Mesendoderm (in vitro differentiated cells): ENCODE results near the gene SOX18.

ENCODE experiments used
- DNase-seq: peaks from one replicate; pipeline ENCODE4 v3.0.0; 2013
- H2AK5ac ChIP-seq: 2 replicates; pipeline ENCODE4 v1.6.1; 2013; ENCODE audit warnings: low read length, inconsistent platforms
- H2BK120ac ChIP-seq: 2 replicates; pipeline ENCODE4 v1.6.1; 2013; ENCODE audit warnings: low read depth, mild to moderate bottlenecking, low read length, moderate library complexity, mixed read lengths
- H2BK15ac ChIP-seq: replicated peaks from 2 replicates; pipeline ENCODE4 v1.6.1; 2013; ENCODE audit warnings: low read depth, mild to moderate bottlenecking, moderate library complexity
- H2BK5ac ChIP-seq: 2 replicates; pipeline ENCODE4 v1.6.1; 2013; ENCODE audit warnings: low read length, inconsistent platforms
- H3K18ac ChIP-seq: 2 replicates; pipeline ENCODE4 v1.6.1; 2013; ENCODE audit warnings: mild to moderate bottlenecking, low read length, mixed read lengths
- H3K23ac ChIP-seq: one replicate; pipeline ENCODE4 v1.6.1; 2013; ENCODE audit warnings: low read length
- H3K27ac ChIP-seq: 2 replicates; pipeline ENCODE4 v1.5.1; 2013; ENCODE audit warnings: low read depth, mild to moderate bottlenecking, inconsistent platforms, low read length, moderate library complexity
- H3K27me3 ChIP-seq: 2 replicates; pipeline ENCODE4 v1.6.1; 2013; ENCODE audit warnings: low read length, control low read depth, mild to moderate bottlenecking, inconsistent platforms; ENCODE audit not compliant: insufficient read depth, poor library complexity
- H3K36me3 ChIP-seq: 2 replicates; pipeline ENCODE4 v1.6.1; 2013; ENCODE audit warnings: low read length, inconsistent platforms; ENCODE audit not compliant: control insufficient read depth, insufficient read depth
- H3K4ac ChIP-seq: one replicate; pipeline ENCODE4 v1.6.1; 2013; ENCODE audit warnings: low read depth, mild to moderate bottlenecking, low read length, moderate library complexity
- H3K4me1 ChIP-seq: 2 replicates; pipeline ENCODE4 v1.6.1; 2013; ENCODE audit warnings: low read depth, low read length, inconsistent platforms; ENCODE audit not compliant: control insufficient read depth
- H3K4me2 ChIP-seq: 2 replicates; pipeline ENCODE4 v1.6.1; 2013; ENCODE audit warnings: low read length
- H3K4me3 ChIP-seq: 2 replicates; pipeline ENCODE4 v1.5.1; 2013; ENCODE audit warnings: mild to moderate bottlenecking, low read length
- H3K56ac ChIP-seq: one replicate; pipeline ENCODE4 v1.6.1; 2013; ENCODE audit warnings: low read length
- H3K79me1 ChIP-seq: 2 replicates; pipeline ENCODE4 v1.6.1; 2013; ENCODE audit warnings: low read length, inconsistent platforms
- H3K79me2 ChIP-seq: 2 replicates; pipeline ENCODE4 v1.6.1; 2013; ENCODE audit warnings: mild to moderate bottlenecking, low read length; ENCODE audit not compliant: control insufficient read depth, insufficient read depth
- H3K9ac ChIP-seq: 2 replicates; pipeline ENCODE4 v1.6.1; 2013; ENCODE audit warnings: low read length, inconsistent platforms
- H4K5ac ChIP-seq: one replicate; pipeline ENCODE4 v1.6.1; 2013; ENCODE audit warnings: low read length
- H4K8ac ChIP-seq: one replicate; pipeline ENCODE4 v1.6.1; 2013; ENCODE audit warnings: low read depth, mild to moderate bottlenecking, control low read depth, low read length, moderate library complexity
- WGBS: extraction: QIAGEN DNeasy Blood & Tissue Kit; methylation state at CpG from one replicate; pipeline ENCODE4 v1.1.7; 2013; ENCODE audit warnings: low lambda C conversion rate, missing lambda C conversion rate; ENCODE audit not compliant: insufficient coverage; ENCODE audit errors: extremely low coverage; 5-methylcytosine and 5-hydroxymethylcytosine counted together

SOX18 gene

GRCh38 chr20:64053841-64054661, 4.6 kb upstream of the SOX18 start:
- no peaks in the 10 kb centered on the region for H3K79me1 ChIP-seq
- H3K18ac ChIP-seq = peak overlapping the region; percentile 47
- H2BK120ac ChIP-seq = no peak overlapping the region
- peak overlapping the region; percentile 98 for H2AK5ac ChIP-seq
- peak overlapping the region; percentile 65 for H3K27ac ChIP-seq
- no peak overlapping the region for H2BK15ac ChIP-seq
- H3K36me3 ChIP-seq = no peaks in the 10 kb centered on the region
- WGBS = no CpG with 5 or more reads among the region's 17 CpGs
- peak overlapping the region; percentile 66 for H3K23ac ChIP-seq
- peak overlapping the region; percentile 50 for H3K4ac ChIP-seq
- H3K4me3 ChIP-seq = no peak overlapping the region
- peak overlapping the region; percentile 64 for H3K9ac ChIP-seq
- H3K4me2 ChIP-seq = peak overlapping the region; percentile 22
- H3K27me3 ChIP-seq = peaks cover 2% of the 10 kb centered on the region
- peak; percentile 86 for DNase-seq
- peaks cover 11% of the 10 kb centered on the region for H3K4me1 ChIP-seq
- peak overlapping the region; percentile 91 for H3K56ac ChIP-seq
- H3K79me2 ChIP-seq = no peaks in the 10 kb centered on the region
- H4K8ac ChIP-seq = no peak overlapping the region
- no peak overlapping the region for H4K5ac ChIP-seq
- H2BK5ac ChIP-seq = peak overlapping the region; percentile 87

GRCh38 chr20:64052987-64053840, 3.8 kb upstream of the SOX18 start:
- no peak overlapping the region for H2BK120ac ChIP-seq
- no peak for DNase-seq
- peaks cover 5% of the 10 kb centered on the region for H3K27me3 ChIP-seq

GRCh38 chr20:64052326-64052722, 2.9 kb upstream of the SOX18 start:
- no peak overlapping the region for H2BK15ac ChIP-seq
- no peak for DNase-seq
- no peaks in the 10 kb centered on the region for H3K79me1 ChIP-seq
- H2BK120ac ChIP-seq = no peak overlapping the region
- no peak overlapping the region for H3K23ac ChIP-seq
- WGBS = no CpG with 5 or more reads among the region's 10 CpGs
- no peak overlapping the region for H4K5ac ChIP-seq
- H2AK5ac ChIP-seq = no peak overlapping the region
- H3K4me1 ChIP-seq = peaks cover 11% of the 10 kb centered on the region
- H3K4me3 ChIP-seq = no peak overlapping the region
- peaks cover 8% of the 10 kb centered on the region for H3K27me3 ChIP-seq
- H3K9ac ChIP-seq = no peak overlapping the region
- H3K18ac ChIP-seq = no peak overlapping the region
- H3K56ac ChIP-seq = no peak overlapping the region
- H2BK5ac ChIP-seq = no peak overlapping the region
- no peak overlapping the region for H3K4ac ChIP-seq
- H3K79me2 ChIP-seq = no peaks in the 10 kb centered on the region
- H3K36me3 ChIP-seq = no peaks in the 10 kb centered on the region
- no peak overlapping the region for H3K4me2 ChIP-seq
- no peak overlapping the region for H3K27ac ChIP-seq
- no peak overlapping the region for H4K8ac ChIP-seq

More at GRCh38 chr20:64052987-64053840, 3.8 kb upstream of the SOX18 start:
- WGBS = no CpG with 5 or more reads among the region's 33 CpGs
- Histone ChIP-seq H2BK5ac (peak overlapping the region; percentile 87), H3K9ac (peak overlapping the region; percentile 59), H3K4me3 (no peak overlapping the region), H3K79me2 (no peaks in the 10 kb centered on the region), H3K18ac (peak overlapping the region; percentile 15), H3K27ac (no peak overlapping the region), H2AK5ac (peak overlapping the region; percentile 98), H3K4me2 (no peak overlapping the region), H3K4me1 (peaks cover 11% of the 10 kb centered on the region), H2BK15ac (no peak overlapping the region), H3K36me3 (no peaks in the 10 kb centered on the region), H3K79me1 (no peaks in the 10 kb centered on the region), H3K56ac (peak overlapping the region; percentile 85), H4K5ac (no peak overlapping the region), H4K8ac (no peak overlapping the region), H3K23ac (no peak overlapping the region), H3K4ac (peak overlapping the region; percentile 50)

- Histone ChIP-seq H3K9ac (no peak overlapping the region), H3K27me3 (peaks cover 8% of the 10 kb centered on the region), H3K79me1 (no peaks in the 10 kb centered on the region), H3K23ac (no peak overlapping the region), H3K4ac (no peak overlapping the region), H3K36me3 (no peaks in the 10 kb centered on the region), H3K18ac (no peak overlapping the region), H3K56ac (no peak overlapping the region), H4K8ac (no peak overlapping the region), H3K79me2 (no peaks in the 10 kb centered on the region), H4K5ac (no peak overlapping the region), H2BK15ac (no peak overlapping the region), H3K4me2 (no peak overlapping the region), H3K27ac (no peak overlapping the region), H2AK5ac (no peak overlapping the region), H3K4me3 (no peak overlapping the region), H3K4me1 (peaks cover 11% of the 10 kb centered on the region), H2BK5ac (no peak overlapping the region), H2BK120ac (no peak overlapping the region)
- DNase-seq = no peak
- no CpG with 5 or more reads among the region's 15 CpGs for WGBS
Observed at GRCh38 chr20:64051561-64052325, 2.3 kb upstream of the SOX18 start.

GRCh38 chr20:64051033-64051452, 1.6 kb upstream of the SOX18 start:
- Histone ChIP-seq H3K79me1 (no peaks in the 10 kb centered on the region), H4K8ac (no peak overlapping the region), H3K9ac (no peak overlapping the region), H3K27ac (no peak overlapping the region), H3K27me3 (peaks cover 8% of the 10 kb centered on the region), H3K18ac (no peak overlapping the region), H3K56ac (no peak overlapping the region), H2BK5ac (no peak overlapping the region), H2BK15ac (no peak overlapping the region), H3K36me3 (no peaks in the 10 kb centered on the region), H3K79me2 (no peaks in the 10 kb centered on the region), H3K23ac (no peak overlapping the region), H3K4me3 (no peak overlapping the region), H2BK120ac (no peak overlapping the region), H3K4me1 (peaks cover 11% of the 10 kb centered on the region), H3K4me2 (no peak overlapping the region), H3K4ac (no peak overlapping the region), H2AK5ac (no peak overlapping the region), H4K5ac (no peak overlapping the region)
- WGBS = no CpG with 5 or more reads among the region's 11 CpGs
- DNase-seq = no peak
